ENCODE results near the gene ZNF579.
A peak's percentile ranks its signal among the peaks of the same experiment; 100 is the strongest.

Gene ZNF579

GRCh38 chr19:55605207-55605636 lies 24.6 kb upstream of the ZNF579 start:
- no peaks in the 10 kb centered on the region for H3K9me3 ChIP-seq

GRCh38 chr19:55603581-55604292 lies 23.1 kb upstream of the ZNF579 start:
- in situ Hi-C loops (cut with MboI; ENCODE audit: low sequenced_read_pairs), result no loop called here
- no peak overlapping the region for H3K4me3 ChIP-seq
- no peaks in the 10 kb centered on the region for H3K27me3 ChIP-seq (ENCODE audit: low read depth)
- H3K9me3 ChIP-seq, result no peaks in the 10 kb centered on the region
- no peak for DNase-seq (ENCODE audit: low spot score in 2 of 2)
- no peaks in the 10 kb centered on the region; the same call in none of the 2 replicates for H3K36me3 ChIP-seq (replicated peaks)
- peaks cover 10% of the 10 kb centered on the region for H3K4me1 ChIP-seq

More at GRCh38 chr19:55605207-55605636, 24.6 kb upstream of the ZNF579 start:
- peak; percentile 98 to 100 for DNase-seq (ENCODE audit: low spot score in 2 of 2)
- peaks cover 10% of the 10 kb centered on the region for H3K4me1 ChIP-seq
- peak overlapping the region; percentile 56 for H3K4me3 ChIP-seq
- in situ Hi-C loops (cut with MboI; ENCODE audit: low sequenced_read_pairs), result no loop called here
- peaks cover 7% of the 10 kb centered on the region for H3K36me3 ChIP-seq (replicated peaks)
- no peaks in the 10 kb centered on the region for H3K27me3 ChIP-seq (ENCODE audit: low read depth)

- in situ Hi-C loops (cut with MboI; ENCODE audit: low sequenced_read_pairs), result no loop called here
- Histone ChIP-seq H3K9me3 (no peaks in the 10 kb centered on the region), H3K36me3 (replicated peaks) (no peaks in the 10 kb centered on the region; the same call in none of the 2 replicates), H3K4me1 (peaks cover 17% of the 10 kb centered on the region), H3K27me3 (ENCODE audit: low read depth) (no peaks in the 10 kb centered on the region), H3K4me3 (no peak overlapping the region)
- DNase-seq (ENCODE audit: low spot score in 2 of 2), result no peak
These were observed 22.5 kb upstream of the ZNF579 start for GRCh38 chr19:55603115-55603514.

GRCh38 chr19:55602104-55603001 lies 21.7 kb upstream of the ZNF579 start:
- no peak for DNase-seq (ENCODE audit: low spot score in 2 of 2)
- no peaks in the 10 kb centered on the region for H3K27me3 ChIP-seq (ENCODE audit: low read depth)
- peaks cover 17% of the 10 kb centered on the region for H3K4me1 ChIP-seq
- H3K36me3 ChIP-seq (replicated peaks), result peaks cover 1% of the 10 kb centered on the region
- in situ Hi-C loops (cut with MboI; ENCODE audit: low sequenced_read_pairs), result no loop called here
- H3K9me3 ChIP-seq, result no peaks in the 10 kb centered on the region
- H3K4me3 ChIP-seq, result no peak overlapping the region

GRCh38 chr19:55601084-55601483 lies 20.4 kb upstream of the ZNF579 start:
- peak in 1 of 2 experiments; percentile 28 for DNase-seq (ENCODE audit: low spot score in 2 of 2)
- in situ Hi-C loops (cut with MboI; ENCODE audit: low sequenced_read_pairs), result no loop called here
- Histone ChIP-seq H3K4me3 (peak overlapping the region; percentile 98), H3K27me3 (ENCODE audit: low read depth) (no peaks in the 10 kb centered on the region), H3K4me1 (peaks cover 17% of the 10 kb centered on the region), H3K9me3 (no peaks in the 10 kb centered on the region), H3K36me3 (replicated peaks) (peaks cover 10% of the 10 kb centered on the region)

- no peak for DNase-seq (ENCODE audit: low spot score in 2 of 2)
- Histone ChIP-seq H3K4me1 (peaks cover 17% of the 10 kb centered on the region), H3K4me3 (peak overlapping the region; percentile 98), H3K36me3 (replicated peaks) (peaks cover 11% of the 10 kb centered on the region), H3K9me3 (no peaks in the 10 kb centered on the region), H3K27me3 (ENCODE audit: low read depth) (no peaks in the 10 kb centered on the region)
- in situ Hi-C loops (cut with MboI; ENCODE audit: low sequenced_read_pairs), result no loop called here
These were observed 20.0 kb upstream of the ZNF579 start for GRCh38 chr19:55600662-55601028.

GRCh38 chr19:55599842-55600661 lies 19.4 kb upstream of the ZNF579 start, which contains the start of gene ZNF524:
Gene ZNF524 (plus strand): TSS chr19:55600288. CDS start chr19:55602113, 1,825 bp downstream.
- peaks cover 17% of the 10 kb centered on the region for H3K36me3 ChIP-seq (replicated peaks)
- no peaks in the 10 kb centered on the region for H3K9me3 ChIP-seq
- H3K4me3 ChIP-seq, result peak within 1 kb of the TSS; percentile 98
- in situ Hi-C loops (cut with MboI; ENCODE audit: low sequenced_read_pairs), result no loop called here
- H3K27me3 ChIP-seq (ENCODE audit: low read depth), result no peaks in the 10 kb centered on the region
- H3K4me1 ChIP-seq, result peaks cover 17% of the 10 kb centered on the region
- peak; percentile 85 to 89 for DNase-seq (ENCODE audit: low spot score in 2 of 2)

- peak; percentile 96 to 99 for DNase-seq (ENCODE audit: low spot score in 2 of 2)
- peaks cover 14% of the 10 kb centered on the region for H3K4me1 ChIP-seq
- H3K27me3 ChIP-seq (ENCODE audit: low read depth), result no peaks in the 10 kb centered on the region
- in situ Hi-C loops (cut with MboI; ENCODE audit: low sequenced_read_pairs), result no loop called here
- peak within 1 kb of the TSS; percentile 98 for H3K4me3 ChIP-seq
- H3K36me3 ChIP-seq (replicated peaks), result peaks cover 20% of the 10 kb centered on the region
- H3K9me3 ChIP-seq, result no peaks in the 10 kb centered on the region
These were observed 18.8 kb upstream of the ZNF579 start, which contains the start of gene FIZ1 for GRCh38 chr19:55599468-55599841. Gene FIZ1 (minus strand): TSS chr19:55599517. CDS start chr19:55597865, 1,652 bp downstream.

- peaks cover 20% of the 10 kb centered on the region for H3K36me3 ChIP-seq (replicated peaks)
- H3K4me3 ChIP-seq, result peak overlapping the region; percentile 98
- peaks cover 13% of the 10 kb centered on the region for H3K4me1 ChIP-seq
- H3K9me3 ChIP-seq, result no peaks in the 10 kb centered on the region
- DNase-seq (ENCODE audit: low spot score in 2 of 2), result peak; percentile 93 to 97
- no peaks in the 10 kb centered on the region for H3K27me3 ChIP-seq (ENCODE audit: low read depth)
- in situ Hi-C loops (cut with MboI; ENCODE audit: low sequenced_read_pairs), result no loop called here
These were observed 18.2 kb upstream of the ZNF579 start for GRCh38 chr19:55598719-55599467.

GRCh38 chr19:55598034-55598433 lies 17.4 kb upstream of the ZNF579 start:
- in situ Hi-C loops (cut with MboI; ENCODE audit: low sequenced_read_pairs), result no loop called here

GRCh38 chr19:55597501-55597921 lies 16.9 kb upstream of the ZNF579 start:
- DNase-seq (ENCODE audit: low spot score in 2 of 2), result no peak
- Histone ChIP-seq H3K27me3 (ENCODE audit: low read depth) (no peaks in the 10 kb centered on the region), H3K9me3 (no peaks in the 10 kb centered on the region), H3K4me1 (peaks cover 13% of the 10 kb centered on the region), H3K36me3 (replicated peaks) (peaks cover 23% of the 10 kb centered on the region), H3K4me3 (no peak overlapping the region)
- in situ Hi-C loops (cut with MboI; ENCODE audit: low sequenced_read_pairs), result no loop called here

More at GRCh38 chr19:55598034-55598433, 17.4 kb upstream of the ZNF579 start:
- Histone ChIP-seq H3K36me3 (replicated peaks) (peaks cover 23% of the 10 kb centered on the region), H3K4me1 (peaks cover 13% of the 10 kb centered on the region), H3K4me3 (no peak overlapping the region), H3K27me3 (ENCODE audit: low read depth) (no peaks in the 10 kb centered on the region), H3K9me3 (no peaks in the 10 kb centered on the region)
- DNase-seq (ENCODE audit: low spot score in 2 of 2), result peak in 1 of 2 experiments; percentile 34

- in situ Hi-C loops (cut with MboI; ENCODE audit: low sequenced_read_pairs), result no loop called here
- DNase-seq (ENCODE audit: low spot score in 2 of 2), result no peak
- Histone ChIP-seq H3K9me3 (no peaks in the 10 kb centered on the region), H3K4me3 (no peak overlapping the region), H3K27me3 (ENCODE audit: low read depth) (no peaks in the 10 kb centered on the region), H3K36me3 (replicated peaks) (peaks cover 23% of the 10 kb centered on the region), H3K4me1 (peaks cover 13% of the 10 kb centered on the region)
These were observed 15.7 kb upstream of the ZNF579 start for GRCh38 chr19:55596304-55596703.
